GM19099 (cell line): ENCODE results near the gene FOXP1.

ENCODE experiments used
- POLR2A ChIP-seq: IDR thresholded peaks from 3 replicates; pipeline ENCODE4 v1.6.1; 2011; ENCODE audit warnings: low read depth; ENCODE audit not compliant: insufficient read length; ENCODE audit errors: extremely low read depth

FOXP1 gene

GRCh38 chr3:71599416-71599815 is 15.9 kb upstream of the FOXP1 start:
- no peak for TF ChIP-seq POLR2A

DNA sequence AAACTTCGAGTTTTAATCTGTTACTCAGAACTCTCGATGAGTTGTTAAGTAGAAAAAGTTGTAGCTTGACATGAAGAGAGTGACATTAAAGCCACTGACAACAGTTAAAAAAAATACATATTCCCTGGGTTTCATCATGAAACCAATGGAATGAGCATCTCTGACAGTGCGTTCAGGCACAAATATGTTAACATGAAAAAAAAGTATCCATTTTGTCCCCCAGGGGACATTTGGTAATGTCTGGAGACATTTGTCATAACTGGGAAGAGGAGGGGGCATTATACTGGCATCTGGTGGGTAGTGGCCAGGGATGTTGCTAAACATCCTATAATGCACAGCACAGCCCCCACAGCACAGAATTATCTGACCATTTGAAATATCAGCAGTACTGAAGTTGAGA is 14.8 kb upstream of the FOXP1 start:
- no peak for TF ChIP-seq POLR2A

GRCh38 chr3:71597286-71597685 is 13.8 kb upstream of the FOXP1 start:
- TF ChIP-seq POLR2A = no peak

GRCh38 chr3:71593106-71593505 is 9.6 kb upstream of the FOXP1 start:
- no peak for TF ChIP-seq POLR2A

- TF ChIP-seq POLR2A = no peak
These were observed 7.6 kb upstream of the FOXP1 start for GRCh38 chr3:71591101-71591500.

GRCh38 chr3:71589132-71589531 is 5.6 kb upstream of the FOXP1 start:
- TF ChIP-seq POLR2A = no peak

- no peak for TF ChIP-seq POLR2A
These were observed 4.4 kb upstream of the FOXP1 start for GRCh38 chr3:71587958-71588357.

- TF ChIP-seq POLR2A = no peak
These were observed 3.3 kb upstream of the FOXP1 start for GRCh38 chr3:71586810-71587242.

GRCh38 chr3:71585887-71586809 is 2.6 kb upstream of the FOXP1 start:
- TF ChIP-seq POLR2A = no peak

- TF ChIP-seq POLR2A = no peak
These were observed 1.6 kb upstream of the FOXP1 start for GRCh38 chr3:71585131-71585530.

DNA sequence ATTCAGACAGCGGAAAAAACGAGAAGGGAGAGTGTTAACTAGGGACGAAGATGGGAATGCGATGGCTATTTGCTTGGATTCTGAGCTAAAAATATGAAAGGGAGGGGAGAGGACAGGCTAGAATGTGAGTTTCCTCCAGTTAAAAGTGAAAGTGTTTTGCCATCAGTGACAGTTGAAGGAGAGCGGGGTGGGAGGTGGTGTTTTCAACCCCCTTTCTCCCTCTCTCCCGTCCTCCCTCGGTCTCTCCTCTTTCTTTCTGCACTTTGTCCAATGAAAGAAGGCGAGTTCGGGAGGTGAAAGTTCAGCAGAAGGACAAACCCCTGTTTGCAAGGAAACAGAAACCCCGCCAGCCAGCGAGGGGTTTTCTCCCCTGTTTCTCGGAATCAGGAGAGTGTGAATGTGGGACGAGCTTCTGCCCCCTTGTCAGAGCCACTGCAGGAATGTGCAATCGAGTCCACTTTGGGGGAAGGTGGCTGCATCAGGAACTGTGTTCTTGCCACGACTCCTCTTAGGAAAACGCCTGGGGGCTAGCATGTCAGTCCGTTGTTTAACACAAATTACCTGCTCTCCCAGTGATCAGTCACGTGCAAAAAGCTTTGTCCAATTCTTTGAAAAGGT is 975 bp upstream of the FOXP1 start:
- TF ChIP-seq POLR2A = no peak

DNA sequence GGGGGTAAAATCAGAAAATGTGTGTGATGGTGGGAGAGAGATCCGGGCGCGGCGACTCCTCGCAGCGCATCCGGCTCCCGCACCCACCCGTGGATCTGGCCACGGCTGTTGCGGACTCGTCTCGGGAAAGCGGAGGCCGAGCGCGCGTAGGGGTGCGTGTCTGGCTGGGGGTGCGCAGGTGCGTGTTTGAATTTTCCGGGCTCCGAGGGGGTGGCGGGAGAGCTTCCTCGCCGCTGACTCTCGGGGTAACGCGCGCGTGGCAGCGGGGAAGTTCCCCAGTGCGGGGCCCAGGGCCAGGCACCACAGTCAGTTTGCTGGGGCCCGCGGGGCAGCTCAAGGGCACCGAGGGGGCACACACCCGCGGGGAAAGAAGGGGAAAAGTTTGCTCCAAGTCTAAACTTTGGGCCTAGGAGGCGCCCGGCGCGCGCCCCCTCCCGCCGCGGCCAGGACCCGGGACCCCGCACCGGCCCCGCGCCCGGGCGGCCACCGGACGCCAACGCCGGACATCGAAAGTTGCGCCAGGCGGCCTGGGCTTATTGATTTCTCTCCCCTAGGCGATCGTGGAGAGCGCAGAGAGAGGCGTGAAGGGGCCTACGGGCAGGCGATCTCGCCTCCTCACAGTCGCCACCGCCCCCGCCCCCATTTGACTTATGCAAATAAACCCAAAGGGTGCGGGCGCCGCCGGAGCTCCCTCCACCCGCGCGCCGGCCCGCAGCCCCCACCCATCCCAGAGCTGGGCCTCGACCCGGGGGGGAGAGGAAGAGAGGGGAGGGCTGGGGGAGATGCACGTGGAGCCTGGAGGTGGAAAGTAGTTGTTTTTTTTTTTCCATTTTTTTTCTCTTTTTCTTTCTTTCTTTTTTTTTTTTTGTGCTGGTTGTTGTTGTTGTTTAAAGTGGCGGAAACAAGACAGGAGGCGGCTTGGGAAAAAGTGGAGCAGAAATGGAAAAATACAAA is 639 bp downstream of the FOXP1 start:
- TF ChIP-seq POLR2A = peak; percentile 13

- TF ChIP-seq POLR2A = no peak
These were observed 1.4 kb downstream of the FOXP1 start for GRCh38 chr3:71582036-71582611.

- no peak for TF ChIP-seq POLR2A
These were observed 2.0 kb downstream of the FOXP1 start for GRCh38 chr3:71581457-71582035.
